ENCODE measurements around the gene ZNF556.

GRCh38 chr19:2823646-2824045, 43.5 kb upstream of the ZNF556 start:
- TF ChIP-seq, protein P1, sequence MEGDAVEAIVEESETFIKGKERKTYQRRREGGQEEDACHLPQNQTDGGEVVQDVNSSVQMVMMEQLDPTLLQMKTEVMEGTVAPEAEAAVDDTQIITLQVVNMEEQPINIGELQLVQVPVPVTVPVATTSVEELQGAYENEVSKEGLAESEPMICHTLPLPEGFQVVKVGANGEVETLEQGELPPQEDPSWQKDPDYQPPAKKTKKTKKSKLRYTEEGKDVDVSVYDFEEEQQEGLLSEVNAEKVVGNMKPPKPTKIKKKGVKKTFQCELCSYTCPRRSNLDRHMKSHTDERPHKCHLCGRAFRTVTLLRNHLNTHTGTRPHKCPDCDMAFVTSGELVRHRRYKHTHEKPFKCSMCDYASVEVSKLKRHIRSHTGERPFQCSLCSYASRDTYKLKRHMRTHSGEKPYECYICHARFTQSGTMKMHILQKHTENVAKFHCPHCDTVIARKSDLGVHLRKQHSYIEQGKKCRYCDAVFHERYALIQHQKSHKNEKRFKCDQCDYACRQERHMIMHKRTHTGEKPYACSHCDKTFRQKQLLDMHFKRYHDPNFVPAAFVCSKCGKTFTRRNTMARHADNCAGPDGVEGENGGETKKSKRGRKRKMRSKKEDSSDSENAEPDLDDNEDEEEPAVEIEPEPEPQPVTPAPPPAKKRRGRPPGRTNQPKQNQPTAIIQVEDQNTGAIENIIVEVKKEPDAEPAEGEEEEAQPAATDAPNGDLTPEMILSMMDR (conservative IDR thresholded peaks at IDR 0.05; ENCODE audit: low read depth, low read length): no peak
- no peak for TF ChIP-seq EZH2 (IDR thresholded peaks at IDR 0.05; ENCODE audit: low read length, unreplicated experiment)

Measured in PC-3 (cell line).